Stimulated activated CD8-positive, alpha-beta memory T cell treated with anti-CD3 and anti-CD28 coated beads, Interleukin-7, amount 100 ng/mL, for 48 hours (primary cell): ENCODE data around the gene TEX51.

Source experiments
- DNase-seq, 2 donors: peaks; one replicate each; pipeline ENCODE4 v3.0.0-alpha.2; 2020; ENCODE audit warnings: low read depth in 1 of 2; ENCODE audit errors: extremely low read depth in 1 of 2

TEX51 gene

GRCh38 chr2:126898636-126899035 lies at the start of gene TEX51:
TSS of gene TEX51 (plus strand) at chr2:126898890. CDS start at chr2:126898919, 29 bp downstream.
- no peak for DNase-seq

- DNase-seq: no peak
Measured at GRCh38 chr2:126849054-126849453, 49.6 kb upstream of the TEX51 start.

GRCh38 chr2:126849486-126849885 lies 49.2 kb upstream of the TEX51 start:
- no peak for DNase-seq

GRCh38 chr2:126849991-126850535 lies 48.6 kb upstream of the TEX51 start:
- DNase-seq: no peak

- DNase-seq: no peak
Measured at GRCh38 chr2:126850940-126851339, 47.8 kb upstream of the TEX51 start.

GRCh38 chr2:126851756-126852155 lies 46.9 kb upstream of the TEX51 start:
- DNase-seq: no peak

GRCh38 chr2:126852361-126852760 lies 46.3 kb upstream of the TEX51 start:
- DNase-seq: no peak

GRCh38 chr2:126855606-126856005 lies 43.1 kb upstream of the TEX51 start:
- DNase-seq: no peak

- no peak for DNase-seq
Measured at GRCh38 chr2:126856403-126856802, 42.3 kb upstream of the TEX51 start.

- DNase-seq: no peak
Measured at GRCh38 chr2:126857502-126857901, 41.2 kb upstream of the TEX51 start.

GRCh38 chr2:126858013-126858412 lies 40.7 kb upstream of the TEX51 start:
- no peak for DNase-seq

- DNase-seq: no peak
Measured at GRCh38 chr2:126858436-126858835, 40.3 kb upstream of the TEX51 start.

GRCh38 chr2:126858991-126859390 lies 39.7 kb upstream of the TEX51 start:
- no peak for DNase-seq

GRCh38 chr2:126859631-126860030 lies 39.1 kb upstream of the TEX51 start:
- no peak for DNase-seq

- DNase-seq: no peak
Measured at GRCh38 chr2:126860385-126860784, 38.3 kb upstream of the TEX51 start.

- DNase-seq: no peak
Measured at GRCh38 chr2:126862730-126863129, 36.0 kb upstream of the TEX51 start.

GRCh38 chr2:126863336-126864015 lies 35.2 kb upstream of the TEX51 start:
- no peak for DNase-seq

GRCh38 chr2:126864861-126865260 lies 33.8 kb upstream of the TEX51 start:
- no peak for DNase-seq

GRCh38 chr2:126866451-126866850 lies 32.2 kb upstream of the TEX51 start:
- DNase-seq: no peak

- DNase-seq: no peak
Measured at GRCh38 chr2:126874961-126875360, 23.7 kb upstream of the TEX51 start.

- no peak for DNase-seq
Measured at GRCh38 chr2:126876631-126877030, 22.1 kb upstream of the TEX51 start.

- DNase-seq: no peak
Measured at GRCh38 chr2:126877041-126877440, 21.6 kb upstream of the TEX51 start.
